GM12865 (cell line): ENCODE measurements around the gene OR51E2.
"Not testable (repeated sequence)": the region's sequence is repeated elsewhere in the genome, so short reads cannot be mapped to it uniquely, and the experiment has no call there.

Experiments used
- DNase-seq: peaks from one replicate; pipeline ENCODE4 v3.0.0; 2010; ENCODE audit warnings: low read depth
- H3K4me3 ChIP-seq: 2 replicates; pipeline ENCODE4 v1.5.1; 2011; ENCODE audit warnings: mild to moderate bottlenecking, low read depth, low read length, control low read depth
- CTCF ChIP-seq: IDR thresholded peaks from 2 replicates; pipeline ENCODE4 v1.5.1; 2011; ENCODE audit warnings: low read length, control low read depth, low read depth, inconsistent platforms; ENCODE audit not compliant: insufficient read depth; ENCODE audit errors: missing control alignments

Gene OR51E2

GRCh38 chr11:4697585-4697984 lies at the start of gene OR51E2:
Gene OR51E2, minus strand, starts transcription at chr11:4697853. Its CDS starts 15,142 bp downstream, at chr11:4682711.
- DNase-seq, result no peak
- TF ChIP-seq CTCF, result no peak
- no peak within 1 kb of the TSS for H3K4me3 ChIP-seq

GRCh38 chr11:4740735-4741134 lies 43.1 kb upstream of the OR51E2 start:
- no peak for TF ChIP-seq CTCF
- no peak overlapping the region for H3K4me3 ChIP-seq
- DNase-seq, result no peak

- TF ChIP-seq CTCF, result no peak
- DNase-seq, result no peak
- no peak overlapping the region for H3K4me3 ChIP-seq
These were observed 29.5 kb upstream of the OR51E2 start for GRCh38 chr11:4727171-4727570.

GRCh38 chr11:4722616-4723534 lies 25.2 kb upstream of the OR51E2 start:
- DNase-seq, result not testable (repeated sequence)

GRCh38 chr11:4714300-4714699 lies 16.6 kb upstream of the OR51E2 start:
- no peak for DNase-seq
- no peak for TF ChIP-seq CTCF
- H3K4me3 ChIP-seq, result no peak overlapping the region

More at GRCh38 chr11:4722616-4723534, 25.2 kb upstream of the OR51E2 start:
- not testable (repeated sequence) for H3K4me3 ChIP-seq

GRCh38 chr11:4713241-4713640 lies 15.6 kb upstream of the OR51E2 start:
- no peak overlapping the region for H3K4me3 ChIP-seq
- TF ChIP-seq CTCF, result no peak
- no peak for DNase-seq

GRCh38 chr11:4704790-4705334 lies 7.2 kb upstream of the OR51E2 start:
- no peak overlapping the region for H3K4me3 ChIP-seq
- DNase-seq, result no peak
- TF ChIP-seq CTCF, result no peak
